GM19328 (cell line): ENCODE measurements around the gene BANF2.

ENCODE experiments used
- ATAC-seq: cut with Tn5 transposase; IDR thresholded peaks from one replicate; pipeline ENCODE4 v1.9.1; 2021; ENCODE audit warnings: mild to moderate bottlenecking, moderate library complexity; ENCODE audit not compliant: unreplicated experiment

The BANF2 gene

GRCh38 chr20:17708675-17709360, 9.1 kb downstream of the BANF2 start:
- ATAC-seq: no peak

DNA sequence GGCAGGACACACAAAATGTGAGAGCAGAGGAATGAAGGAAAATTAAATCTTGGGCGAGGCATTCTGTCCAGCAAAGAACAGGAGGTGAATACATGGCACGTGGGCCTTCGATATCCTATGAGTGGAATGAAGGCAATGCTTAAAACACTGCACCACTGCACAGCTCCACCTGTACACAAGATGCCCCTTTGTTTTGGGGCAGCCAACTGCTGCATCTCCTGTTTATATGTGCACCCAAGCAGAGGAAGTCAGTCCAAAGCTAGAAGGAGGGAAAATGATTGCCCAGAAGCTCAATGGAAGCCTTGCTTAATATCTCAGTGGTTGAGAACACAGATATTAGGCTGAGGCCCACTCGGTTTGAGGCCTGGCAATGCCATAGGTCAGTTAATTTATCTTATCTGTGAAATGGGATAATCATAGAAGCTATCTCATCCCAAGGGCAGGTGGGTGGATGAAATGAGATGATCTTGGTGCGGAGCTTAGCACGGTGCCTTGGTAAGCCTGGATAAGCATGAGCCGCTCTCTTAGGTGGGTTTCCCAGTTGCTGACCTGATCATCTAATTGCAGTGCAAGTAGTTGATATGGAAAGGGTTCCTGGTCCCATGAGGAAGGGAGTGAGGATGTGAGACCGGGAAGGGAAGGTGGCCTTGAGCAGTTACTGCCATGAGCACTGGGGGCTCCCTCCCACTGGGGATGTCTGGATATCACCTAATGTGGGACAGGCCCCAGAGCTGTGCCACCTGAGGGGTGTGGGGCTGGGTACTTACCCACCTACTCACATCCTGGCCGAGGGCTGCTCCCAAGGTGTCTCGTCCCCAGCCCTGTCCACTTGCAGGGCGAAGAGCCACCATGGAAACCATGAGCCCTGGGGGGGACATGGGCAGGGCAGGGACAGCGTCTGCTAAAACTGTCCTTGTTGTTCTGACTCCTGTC, 9.9 kb downstream of the BANF2 start:
- no peak for ATAC-seq

DNA sequence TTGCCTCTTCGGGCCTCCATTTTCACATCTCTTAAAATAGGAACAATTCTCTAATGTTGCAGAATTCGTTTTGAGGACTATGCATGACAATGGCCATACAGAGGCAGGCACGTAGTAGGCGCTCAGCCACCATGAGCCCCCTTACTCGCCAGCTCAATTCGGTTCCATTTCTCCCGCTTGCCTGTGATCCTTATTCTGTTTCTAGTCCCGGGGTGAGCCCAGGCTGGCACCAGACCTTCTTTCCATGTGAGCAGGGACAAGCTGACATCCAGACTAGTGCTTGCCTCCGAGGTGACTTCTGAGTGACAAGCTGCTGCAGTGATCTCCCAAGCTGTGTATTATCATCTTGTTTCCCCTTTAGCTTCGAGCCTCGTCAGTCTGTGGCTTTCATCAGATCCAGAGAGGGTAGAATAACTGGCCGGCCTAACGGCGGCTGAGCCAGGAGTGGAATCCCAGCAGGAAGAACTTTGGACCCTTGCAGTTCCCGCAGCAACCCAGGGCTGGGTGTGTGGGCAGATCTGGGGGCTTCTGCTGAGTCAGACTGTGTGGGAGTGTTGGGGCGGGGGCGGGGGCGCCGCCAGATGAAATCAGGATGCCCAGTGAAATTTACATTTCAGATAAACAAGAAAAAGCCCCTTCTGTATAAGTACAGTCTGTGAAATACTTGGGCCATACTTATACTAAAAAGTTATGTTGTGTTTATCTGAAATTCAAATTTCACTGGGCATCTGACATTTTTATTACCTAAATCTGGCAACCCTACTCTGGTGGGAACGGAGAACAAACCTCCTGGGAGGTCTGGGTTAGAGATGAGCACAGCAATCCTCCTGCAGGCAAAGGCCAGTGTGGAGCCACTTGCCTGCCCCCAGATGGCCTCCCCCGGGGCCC, 10.9 kb downstream of the BANF2 start:
- ATAC-seq: no peak

DNA sequence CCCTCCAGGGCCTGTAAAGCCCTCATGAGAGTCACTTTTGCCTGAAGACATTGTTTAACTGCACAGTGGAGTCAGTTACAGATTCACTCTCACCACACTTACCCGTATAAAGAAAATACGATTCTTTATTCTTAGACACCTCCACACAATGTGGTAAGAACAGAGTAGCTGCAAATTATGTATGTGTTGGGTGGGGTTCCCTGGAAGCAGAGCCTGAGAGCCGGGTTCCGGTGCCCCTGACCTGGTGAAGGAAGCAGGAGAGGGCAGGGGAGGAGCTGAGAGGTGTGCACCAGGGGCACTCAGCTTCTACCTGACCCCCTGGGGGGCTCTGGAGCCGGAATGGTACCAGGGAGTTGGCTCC, 11.5 kb downstream of the BANF2 start:
- ATAC-seq: no peak

GRCh38 chr20:17712201-17712600, 12.4 kb downstream of the BANF2 start:
- no peak for ATAC-seq

DNA sequence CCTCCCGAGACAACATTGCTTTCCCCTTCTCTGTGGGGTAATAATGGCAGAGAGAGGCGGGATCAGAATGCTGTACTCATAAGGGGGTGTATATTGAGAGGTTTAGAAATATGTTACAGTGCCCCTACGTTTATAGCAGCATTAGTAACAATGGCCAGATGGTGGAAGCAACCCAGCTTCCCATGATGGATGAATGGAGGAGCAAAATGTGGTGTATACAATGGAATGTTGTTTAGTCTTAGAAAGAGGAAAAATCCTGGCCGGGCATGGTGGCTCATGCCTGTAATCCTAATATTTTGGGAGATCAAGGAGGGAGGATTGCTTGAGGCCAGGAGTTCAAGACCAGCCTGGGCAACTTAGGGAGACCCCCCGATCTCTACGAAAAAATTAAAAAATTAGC, 12.9 kb downstream of the BANF2 start:
- ATAC-seq: no peak

DNA sequence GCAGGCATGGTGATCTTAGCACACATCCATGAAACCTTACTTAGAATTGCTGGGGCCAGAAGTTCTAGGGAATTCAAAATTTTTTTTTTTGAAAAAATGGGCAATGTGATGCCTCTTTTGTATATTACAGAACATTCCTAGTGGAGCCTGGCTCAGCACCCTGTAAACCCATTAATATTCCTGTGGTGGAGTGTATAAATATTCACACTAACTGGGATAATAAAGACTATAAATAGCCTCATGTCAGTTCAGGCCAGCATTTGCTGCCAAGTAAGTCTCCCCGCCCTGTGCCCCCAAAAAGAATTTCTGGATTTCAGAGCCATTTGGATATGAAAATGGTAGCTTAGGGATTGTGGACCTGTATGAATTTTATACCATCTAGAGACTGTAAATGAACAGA, 14.8 kb downstream of the BANF2 start:
- ATAC-seq: no peak

- no peak for ATAC-seq
Measured at GRCh38 chr20:17715075-17715474, 15.3 kb downstream of the BANF2 start.

- no peak for ATAC-seq
Measured at GRCh38 chr20:17716331-17716730, 16.6 kb downstream of the BANF2 start.

DNA sequence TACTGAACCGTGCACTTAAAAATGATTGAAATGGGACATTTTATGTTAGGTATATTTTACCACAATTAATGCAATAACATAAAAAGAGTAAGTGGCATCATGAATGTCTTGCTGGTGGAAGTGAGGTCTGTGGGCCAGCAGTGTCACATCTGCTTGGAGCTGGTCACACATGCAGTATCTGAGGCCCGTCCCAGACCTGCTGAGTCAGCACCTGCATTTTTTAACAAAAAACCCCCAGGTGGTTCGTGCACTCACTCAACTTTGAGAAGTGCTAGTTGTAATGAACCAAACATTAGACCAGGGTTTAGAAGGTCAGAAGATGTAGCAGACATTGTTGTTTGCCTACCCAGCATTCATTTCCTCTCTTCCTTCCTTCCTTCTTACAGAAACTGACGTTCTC, 21.0 kb downstream of the BANF2 start:
- ATAC-seq: no peak

GRCh38 chr20:17721802-17722486, 22.2 kb downstream of the BANF2 start:
- no peak for ATAC-seq

DNA sequence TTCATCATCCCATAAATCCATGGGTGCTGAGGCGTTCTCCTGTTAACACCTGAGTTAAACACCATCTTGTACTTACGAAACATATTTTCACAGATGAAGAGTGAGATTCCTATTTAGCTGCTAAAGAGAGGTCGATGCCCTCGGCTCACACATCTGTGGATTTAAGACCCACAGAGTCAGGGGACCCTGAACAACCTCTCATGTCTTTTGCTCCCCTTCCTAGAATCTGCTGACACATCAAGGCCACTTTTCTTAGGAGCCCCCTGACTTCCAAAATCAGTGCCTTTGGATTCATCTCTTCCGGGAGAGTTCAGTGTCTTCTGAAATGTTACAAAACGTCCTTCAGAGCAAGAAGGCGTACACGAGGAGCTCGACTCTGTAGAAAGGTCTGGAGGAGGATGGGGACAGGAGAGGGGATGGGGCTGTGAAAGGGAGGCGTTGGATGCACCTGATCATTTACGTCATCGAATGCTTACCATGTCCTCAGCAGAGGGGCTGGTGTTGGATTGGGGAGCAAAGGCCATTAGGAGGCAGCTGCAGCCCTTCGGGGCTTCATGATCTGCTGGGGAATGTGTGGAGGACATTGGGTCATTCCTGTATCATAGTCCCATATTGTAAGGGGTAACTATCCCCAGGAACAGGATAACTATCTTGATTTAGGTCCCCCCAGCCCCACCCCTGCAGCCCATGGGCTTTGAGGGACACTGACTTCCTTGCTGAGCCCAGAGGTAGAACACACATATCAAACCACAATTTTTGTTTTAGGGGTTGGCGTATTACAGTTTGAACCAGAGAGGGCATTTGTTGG, 22.9 kb downstream of the BANF2 start:
- no peak for ATAC-seq

- no peak for ATAC-seq
Measured at GRCh38 chr20:17723301-17723691, 23.5 kb downstream of the BANF2 start.

DNA sequence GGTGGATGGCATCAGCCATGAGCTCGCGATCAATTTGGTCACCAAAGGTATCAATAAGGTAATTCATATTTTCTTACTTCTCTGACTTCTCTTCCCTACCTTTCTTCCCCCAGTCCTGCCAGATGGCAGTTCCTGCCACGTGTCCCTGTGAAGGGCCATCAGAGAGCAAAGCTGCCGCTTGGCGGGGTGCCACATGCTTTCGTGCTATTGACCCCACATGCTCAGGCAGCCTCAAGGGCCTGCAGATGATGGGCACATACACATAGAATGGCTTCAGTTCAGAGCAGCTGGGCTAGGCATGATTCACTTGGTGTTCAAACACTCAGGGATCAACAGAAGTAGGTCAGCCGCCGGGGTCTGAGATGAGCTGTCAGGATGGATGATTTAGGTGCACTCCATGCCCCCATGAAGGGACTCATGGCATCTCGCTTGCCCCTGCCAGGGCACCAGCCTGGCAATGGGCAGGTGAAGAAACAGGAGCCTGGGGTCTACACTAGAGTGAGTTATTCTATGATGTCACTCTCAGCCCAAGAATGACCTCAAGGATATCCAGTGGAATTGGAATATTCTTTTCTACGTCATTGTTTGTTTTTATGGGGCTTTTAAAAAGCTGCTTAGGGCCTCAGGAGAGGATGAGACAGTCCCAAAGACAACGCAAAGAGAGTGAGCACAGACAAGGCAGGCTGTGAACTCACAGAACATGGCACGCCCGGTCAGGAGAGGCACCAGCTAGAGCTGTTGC, 25.5 kb downstream of the BANF2 start:
- ATAC-seq: no peak

GRCh38 chr20:17726902-17727301, 27.1 kb downstream of the BANF2 start:
- no peak for ATAC-seq

DNA sequence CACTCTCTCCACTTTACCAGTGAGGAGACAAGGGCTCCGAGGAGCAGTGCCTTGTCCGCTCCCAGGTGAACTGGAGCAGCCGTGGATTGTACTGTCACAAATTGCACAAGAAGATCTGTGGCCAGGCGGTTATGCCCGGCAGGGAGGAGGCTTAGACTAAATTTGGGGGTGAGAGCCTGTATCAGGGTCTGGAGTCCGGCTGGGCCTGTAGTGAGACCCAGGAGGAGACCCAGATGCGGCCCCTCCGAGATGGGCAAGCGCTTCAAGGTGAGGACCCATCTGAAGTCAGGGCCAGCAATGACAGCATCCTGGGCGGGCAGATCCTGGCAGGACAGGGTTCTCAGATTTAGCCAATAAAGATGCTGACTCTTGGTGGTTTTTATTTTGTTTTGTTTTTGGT, 27.6 kb downstream of the BANF2 start:
- ATAC-seq: no peak

- no peak for ATAC-seq
Measured at GRCh38 chr20:17728074-17728473, 28.3 kb downstream of the BANF2 start.

GRCh38 chr20:17730071-17730470, 30.3 kb downstream of the BANF2 start:
- no peak for ATAC-seq

DNA sequence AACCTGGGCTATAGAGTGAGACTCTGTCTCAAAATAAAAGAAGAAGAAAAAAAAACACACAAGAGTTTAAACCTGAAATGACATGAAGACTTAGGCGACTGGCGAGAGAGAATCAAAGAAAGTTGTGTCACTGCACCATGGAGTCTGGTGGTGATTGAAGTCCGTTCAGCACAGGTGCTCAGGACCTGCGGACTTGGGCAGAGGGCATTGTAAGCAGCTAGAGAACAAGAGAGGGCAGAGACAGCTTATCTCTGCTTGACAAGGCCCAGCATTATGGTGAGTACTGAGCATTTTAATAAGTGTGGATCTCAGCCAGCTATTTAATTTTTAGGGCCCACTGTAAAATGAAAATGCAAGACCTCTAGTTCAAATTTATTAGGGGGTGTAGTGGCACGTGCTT, 31.5 kb downstream of the BANF2 start:
- no peak for ATAC-seq
